GM23338 (cell line): ENCODE results near the gene NEU4. TPM values are rescaled to one million over a fixed set of nuclear protein-coding genes. Genes with fewer than 3 reads are reported as not detected.

Experiments
- CREB1 ChIP-seq: fragments of 250-450 bp; sonication (Bioruptor Pico); IDR thresholded peaks from 2 replicates; pipeline ENCODE4 v1.5.0; 2020; ENCODE audit warnings: low read depth, mild to moderate bottlenecking, moderate library complexity
- CTCF ChIP-seq, 2 experiments: fragments of 200-600 bp in 1 of 2; sonication (generic) in 1 of 2; conservative IDR thresholded peaks; 2 replicates each; pipeline versions ENCODE4 v1.5.1 to v1.6.1; 2016 to 2017; ENCODE audit warnings: antibody characterized with exemption in 2 of 2, low read depth in 2 of 2, mild to moderate bottlenecking in 2 of 2, moderate library complexity in 1 of 2
- EZH2phosphoT487 ChIP-seq: fragments of 200-600 bp; sonication (generic); IDR thresholded peaks from one replicate; pipeline ENCODE4 v1.8.1; 2018; ENCODE audit warnings: antibody characterized with exemption; ENCODE audit not compliant: unreplicated experiment
- ZNF331 ChIP-seq: fragments of 250-450 bp; sonication (Bioruptor Pico); IDR thresholded peaks from 2 replicates; pipeline ENCODE4 v1.5.0; 2020; ENCODE audit warnings: low read depth, mild to moderate bottlenecking, moderate library complexity
- ZNF462 ChIP-seq: fragments of 250-450 bp; sonication (Bioruptor Pico); IDR thresholded peaks from 2 replicates; pipeline ENCODE4 v1.5.0; 2020; ENCODE audit warnings: mild to moderate bottlenecking, moderate library complexity
- polyA plus RNA-seq: library from polyadenylated mRNA; unstranded; fragments of >200 nt; fragmentation: Nextera tagmentation; extraction: Ambion mirVana; gene quantifications from 2 replicates; pipeline ENCODE4 v1.2.1, GENCODE V29; 2016
- total RNA-seq: library from RNA; depleted of rRNA; stranded (reverse); fragments of >200 nt; shearing (Covaris generic); gene quantifications from 2 replicates; pipeline ENCODE4 v1.2.3, GENCODE V29; 2014

The NEU4 gene
- total and polyA plus RNA-seq, 2 experiments from 2014 or later = 0.29 to 1.2 TPM

GRCh38 chr2:241794250-241794823 lies 14.7 kb upstream of the NEU4 start (continued):
- no peak for TF ChIP-seq CREB1 (CRISPR knock-in tag)
- no peak for TF ChIP-seq ZNF331 (CRISPR knock-in tag)
- no peak for TF ChIP-seq ZNF462
- no peak for TF ChIP-seq EZH2phosphoT487
- no peak for TF ChIP-seq CTCF (conservative IDR thresholded peaks at IDR 0.05; ENCODE audit: low read depth in 2 of 2)
